DMS79 treated with DMSO at 0.1 percent for 48 hours (cell line): ENCODE data around the gene TADA3.

Experiments
- DNase-seq: peaks from one replicate; lab custom pipeline; 2025; lab: John Stamatoyannopoulos, UW

The TADA3 gene

GRCh38 chr3:9809615-9810432, 17.6 kb upstream of the TADA3 start, which contains the start of gene TTLL3:
TSS of gene TTLL3 (plus strand) at chr3:9810262. CDS start at chr3:9810662, 400 bp downstream.
- DNase-seq: peak; percentile 45

- no peak for DNase-seq
Observed at GRCh38 chr3:9809239-9809614, 17.0 kb upstream of the TADA3 start.

GRCh38 chr3:9808345-9809037, 16.2 kb upstream of the TADA3 start:
- DNase-seq: no peak

GRCh38 chr3:9807981-9808344, 15.7 kb upstream of the TADA3 start:
- no peak for DNase-seq

- no peak for DNase-seq
Observed at GRCh38 chr3:9806688-9807589, 14.7 kb upstream of the TADA3 start.

GRCh38 chr3:9806137-9806536, 13.9 kb upstream of the TADA3 start:
- no peak for DNase-seq

- no peak for DNase-seq
Observed at GRCh38 chr3:9804996-9805395, 12.7 kb upstream of the TADA3 start.

GRCh38 chr3:9803494-9803893, 11.2 kb upstream of the TADA3 start:
- DNase-seq: no peak

- no peak for DNase-seq
Observed at GRCh38 chr3:9800529-9800928, 8.3 kb upstream of the TADA3 start.

- no peak for DNase-seq
Observed at GRCh38 chr3:9797196-9797945, 5.1 kb upstream of the TADA3 start.

- DNase-seq: no peak
Observed at GRCh38 chr3:9795207-9795606, 2.9 kb upstream of the TADA3 start.

GRCh38 chr3:9794400-9794799, 2.1 kb upstream of the TADA3 start:
- no peak for DNase-seq

- DNase-seq: no peak
Observed at GRCh38 chr3:9793161-9793781, 998 bp upstream of the TADA3 start.

GRCh38 chr3:9791790-9792404, 376 bp downstream of the TADA3 start:
- DNase-seq: no peak

GRCh38 chr3:9791127-9791526, 1.1 kb downstream of the TADA3 start:
- no peak for DNase-seq

- DNase-seq: no peak
Observed at GRCh38 chr3:9787714-9788113, 4.6 kb downstream of the TADA3 start.

- no peak for DNase-seq
Observed at GRCh38 chr3:9786825-9787669, 5.2 kb downstream of the TADA3 start.

GRCh38 chr3:9786209-9786739, 6.0 kb downstream of the TADA3 start:
- DNase-seq: no peak

- DNase-seq: no peak
Observed at GRCh38 chr3:9785602-9786001, 6.7 kb downstream of the TADA3 start.

- DNase-seq: no peak
Observed at GRCh38 chr3:9784965-9785364, 7.3 kb downstream of the TADA3 start.
